Naive B cell (primary cell): Measurements from ENCODE around the gene PRDM1. TPM values are rescaled to one million over a fixed set of nuclear protein-coding genes. Genes with fewer than 3 reads are reported as not detected.

Source experiments
- ATAC-seq, 2 donors: fragments of 150-1000 bp; cut with Tn5 transposase; 2 replicates each; pipeline ENCODE4 v1.10.0; 2021; ENCODE audit warnings: low read depth in 2 of 2, mild to moderate bottlenecking in 2 of 2, moderate library complexity in 2 of 2
- DNase-seq: peaks from one replicate; pipeline ENCODE4 v3.0.0; 2022
- H3K27ac Mint-ChIP-seq, 6 donors: one replicate each; pipeline ENCODE4 v1.8.0; 2020 to 2022; ENCODE audit warnings: mild to moderate bottlenecking in 6 of 6, mixed read lengths in 6 of 6, moderate library complexity in 5 of 6, inconsistent platforms in 2 of 6
- H3K27me3 Mint-ChIP-seq, 3 donors: one replicate each; pipeline ENCODE4 v1.8.0; 2021 to 2022; ENCODE audit warnings: mixed read lengths in 3 of 3, mild to moderate bottlenecking in 1 of 3
- H3K36me3 Mint-ChIP-seq, 2 donors: one replicate each; pipeline ENCODE4 v1.8.0; 2020 to 2022; ENCODE audit warnings: mixed read lengths in 2 of 2, inconsistent platforms in 1 of 2, mild to moderate bottlenecking in 1 of 2
- H3K4me1 Mint-ChIP-seq, 3 donors: one replicate each; pipeline ENCODE4 v1.8.0; 2020 to 2022; ENCODE audit warnings: mixed read lengths in 3 of 3, inconsistent platforms in 1 of 3, mild to moderate bottlenecking in 1 of 3, moderate library complexity in 1 of 3
- H3K4me3 Mint-ChIP-seq, 8 donors: one replicate each; pipeline ENCODE4 v1.8.0; 2020 to 2022; ENCODE audit warnings: mild to moderate bottlenecking in 8 of 8, mixed read lengths in 8 of 8, moderate library complexity in 8 of 8, inconsistent platforms in 2 of 8
- H3K9me3 Mint-ChIP-seq, 7 donors: one replicate each; pipeline ENCODE4 v1.8.0; 2020 to 2022; ENCODE audit warnings: mixed read lengths in 7 of 7, mild to moderate bottlenecking in 5 of 7, inconsistent platforms in 2 of 7, moderate library complexity in 1 of 7
- polyA plus RNA-seq, 6 donors: library from polyadenylated mRNA; unstranded; fragments of 300-500 nt; fragmentation: Illumina TruSeq; gene quantifications; one replicate each; pipeline ENCODE4 v1.2.3, GENCODE V29; 2021; ENCODE audit warnings: low read depth in 6 of 6

PRDM1 gene
- polyA plus RNA-seq, 6 donors from 2014 or later = 0.62 to 4.2 (median 2.9) TPM; not detected in 1

DNA sequence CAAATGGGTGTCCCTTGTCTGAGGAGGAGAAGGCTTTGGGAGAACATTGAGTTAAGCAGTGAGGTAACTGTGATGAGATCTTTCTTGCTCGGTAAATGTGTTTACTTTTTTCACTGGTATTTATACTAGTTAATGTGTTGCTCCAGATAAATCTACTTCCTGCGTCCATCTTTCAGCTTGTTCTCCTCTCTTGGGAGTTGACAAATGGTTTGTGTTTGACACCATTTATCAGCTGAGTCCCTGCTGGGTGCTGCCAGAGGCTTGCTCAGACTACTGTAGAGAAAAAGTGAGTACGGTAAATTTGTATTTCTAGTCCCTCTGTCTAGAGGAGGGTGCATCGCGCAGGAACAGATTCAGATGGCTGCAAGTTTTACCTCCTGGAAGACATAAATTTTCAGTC lies 8.3 kb upstream of the PRDM1 start:
- no peak for ATAC-seq
- no peak overlapping the region for H3K27ac Mint-ChIP-seq
- H3K4me1 Mint-ChIP-seq = peaks cover 0 to under 1% (median 0%) of the 10 kb centered on the region in 3 donors

GRCh38 chr6:106079961-106080762 lies 6.0 kb upstream of the PRDM1 start:
- Mint-ChIP-seq H3K27ac (no peak overlapping the region), H3K4me1 (peaks cover 11 to 13% (median 12%) of the 10 kb centered on the region in 3 donors), H3K4me3 (peak overlapping the region in 1 of 8 donors; percentile 29), H3K27me3 (peaks cover 7 to 17% (median 11%) of the 10 kb centered on the region in 3 donors), H3K9me3 (peaks cover 0 to 6% (median 0%) of the 10 kb centered on the region in 7 donors), H3K36me3 (peaks cover 0 to 4% of the 10 kb centered on the region in 2 donors)
- no peak for DNase-seq
- no peak for ATAC-seq

More for the DNA sequence above, 8.3 kb upstream of the PRDM1 start:
- H3K4me3 Mint-ChIP-seq = no peak overlapping the region
- peaks cover 0 to 4% of the 10 kb centered on the region in 2 donors for H3K36me3 Mint-ChIP-seq
- no peak for DNase-seq
- no peaks in the 10 kb centered on the region for H3K9me3 Mint-ChIP-seq
- peaks cover 4 to 17% (median 11%) of the 10 kb centered on the region in 3 donors for H3K27me3 Mint-ChIP-seq

DNA sequence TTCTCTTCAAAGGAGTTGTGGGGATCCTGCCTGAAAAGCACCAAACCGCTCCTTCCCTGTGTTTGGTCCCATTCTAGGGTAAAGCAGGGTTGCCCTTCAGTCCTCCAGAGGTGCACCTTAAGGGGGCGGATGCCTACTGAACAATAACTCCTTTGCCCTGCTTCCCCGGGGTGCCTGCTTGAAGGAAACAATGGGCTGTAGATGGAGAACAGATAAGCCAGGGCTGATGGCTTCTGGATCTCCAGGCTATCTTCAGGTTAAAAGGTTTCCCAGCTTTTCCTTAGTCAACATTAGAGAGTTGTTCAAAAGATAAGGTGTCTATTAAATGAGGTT lies 5.4 kb upstream of the PRDM1 start:
- no peak for ATAC-seq
- Mint-ChIP-seq H3K4me1 (peaks cover 17 to 19% (median 18%) of the 10 kb centered on the region in 3 donors), H3K27me3 (peaks cover 7 to 17% (median 11%) of the 10 kb centered on the region in 3 donors), H3K36me3 (peaks cover 0 to 4% of the 10 kb centered on the region in 2 donors), H3K9me3 (peaks cover 0 to 6% (median 0%) of the 10 kb centered on the region in 7 donors), H3K4me3 (peak overlapping the region in 1 of 8 donors; percentile 29), H3K27ac (no peak overlapping the region)
- no peak for DNase-seq

DNA sequence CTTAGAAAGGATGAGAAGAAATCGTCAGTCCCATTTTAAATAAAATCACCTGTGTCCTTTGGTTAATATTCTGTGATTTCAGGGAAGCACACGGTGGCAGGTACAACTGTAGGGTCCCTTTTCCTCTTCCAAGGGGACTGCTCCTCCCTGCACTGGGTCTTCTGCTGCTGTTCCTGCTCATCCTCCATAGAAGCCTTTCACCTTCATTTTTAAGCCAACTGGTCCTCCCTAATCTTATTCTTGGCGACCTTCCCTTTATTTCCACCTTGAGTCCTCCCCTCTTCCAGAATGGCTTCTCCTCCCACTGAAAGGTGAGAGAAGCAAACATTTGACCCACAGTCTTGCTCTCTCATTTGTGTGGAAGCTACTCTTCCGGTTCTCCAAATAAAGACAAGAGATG lies 4.4 kb upstream of the PRDM1 start:
- H3K27ac Mint-ChIP-seq = no peak overlapping the region
- H3K4me1 Mint-ChIP-seq = peaks cover 23 to 27% (median 25%) of the 10 kb centered on the region in 3 donors
- H3K9me3 Mint-ChIP-seq = peaks cover 0 to 6% (median 0%) of the 10 kb centered on the region in 7 donors
- no peak for ATAC-seq
- H3K4me3 Mint-ChIP-seq = no peak overlapping the region
- H3K27me3 Mint-ChIP-seq = peaks cover 11 to 21% (median 11%) of the 10 kb centered on the region in 3 donors
- H3K36me3 Mint-ChIP-seq = peaks cover 0 to 4% of the 10 kb centered on the region in 2 donors
- DNase-seq = no peak

GRCh38 chr6:106082735-106083398 lies 3.3 kb upstream of the PRDM1 start:
- Mint-ChIP-seq H3K4me1 (peaks cover 30 to 36% (median 35%) of the 10 kb centered on the region in 3 donors), H3K9me3 (peaks cover 0 to 6% (median 0%) of the 10 kb centered on the region in 7 donors), H3K36me3 (peaks cover 0 to 4% of the 10 kb centered on the region in 2 donors), H3K27ac (no peak overlapping the region), H3K27me3 (peaks cover 11 to 26% (median 15%) of the 10 kb centered on the region in 3 donors), H3K4me3 (no peak overlapping the region)
- DNase-seq (no peak), ATAC-seq (no peak)

DNA sequence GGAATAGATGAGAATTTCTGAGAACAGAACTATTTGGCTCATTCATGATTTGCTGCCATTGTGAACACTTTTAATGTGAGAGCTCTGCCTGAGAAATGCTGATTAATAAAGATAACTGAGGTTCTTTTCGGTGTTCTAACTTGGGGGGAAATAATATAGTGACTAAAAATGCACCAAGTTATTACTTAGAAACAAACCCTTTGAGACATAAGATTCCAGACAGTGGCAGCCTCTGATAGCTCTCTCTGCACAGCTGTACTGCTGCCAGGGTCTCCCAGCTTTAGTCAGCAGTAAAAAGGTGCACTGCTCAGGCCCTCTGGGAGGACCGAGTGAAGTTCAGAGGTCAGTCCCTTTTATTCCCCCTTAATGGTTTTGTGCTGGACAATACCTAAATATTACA lies 2.5 kb upstream of the PRDM1 start:
- H3K36me3 Mint-ChIP-seq = peaks cover 0 to 4% of the 10 kb centered on the region in 2 donors
- H3K4me3 Mint-ChIP-seq = no peak overlapping the region
- ATAC-seq (no peak), DNase-seq (no peak)
- H3K4me1 Mint-ChIP-seq = peaks cover 30 to 37% (median 37%) of the 10 kb centered on the region in 3 donors
- H3K27ac Mint-ChIP-seq = no peak overlapping the region
- peaks cover 11 to 30% (median 21%) of the 10 kb centered on the region in 3 donors for H3K27me3 Mint-ChIP-seq
- peaks cover 0 to 6% (median 0%) of the 10 kb centered on the region in 7 donors for H3K9me3 Mint-ChIP-seq

DNA sequence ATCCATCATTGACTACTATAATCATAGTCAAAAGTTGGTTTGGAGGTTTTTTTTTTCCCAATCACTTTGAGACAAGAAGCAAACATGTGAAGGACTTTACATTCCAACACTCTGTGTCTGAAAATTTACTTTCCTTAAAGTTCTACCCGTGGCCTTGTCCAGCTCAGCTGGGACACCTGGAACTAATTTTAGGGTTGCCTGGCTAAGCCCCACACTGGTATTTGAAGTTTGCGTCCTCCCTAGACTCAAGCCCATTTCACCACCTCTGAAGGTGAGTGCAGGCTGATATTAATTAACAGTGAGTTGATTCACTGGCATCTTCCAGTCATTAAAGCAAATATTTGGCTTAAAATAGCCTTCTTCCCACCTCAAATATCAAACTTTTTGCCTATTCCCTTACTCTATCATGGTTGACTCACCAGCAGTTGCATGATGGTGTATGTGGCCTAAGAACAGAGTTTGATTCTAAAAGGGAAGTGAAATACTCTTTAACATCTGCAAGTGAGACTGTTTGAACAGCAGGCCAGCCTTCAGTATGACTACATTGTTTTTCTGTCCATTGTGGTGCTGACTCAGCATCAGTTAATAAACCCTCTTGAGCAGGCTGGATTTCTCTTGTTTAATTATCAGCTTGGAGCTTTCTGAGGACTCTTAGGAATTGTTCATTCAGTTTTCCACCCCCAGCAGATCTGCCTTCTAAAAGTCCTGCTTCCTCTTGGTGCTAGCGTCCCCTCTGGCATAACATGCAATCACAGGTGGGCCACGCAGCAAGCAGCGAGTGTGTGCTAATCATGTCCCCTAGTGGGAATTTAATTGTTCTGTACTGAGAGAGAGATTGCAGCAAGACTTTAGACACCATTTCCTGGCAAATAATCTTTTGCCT lies 1.8 kb upstream of the PRDM1 start:
- DNase-seq = peak; percentile 65
- peaks cover 0 to 6% (median 0%) of the 10 kb centered on the region in 7 donors for H3K9me3 Mint-ChIP-seq
- peak overlapping the region in 4 of 6 donors; percentile 60 to 94 (median 83) for H3K27ac Mint-ChIP-seq
- H3K4me3 Mint-ChIP-seq = peak overlapping the region in 5 of 8 donors; percentile 17 to 93 (median 30)
- peak; percentile 63 to 65 for ATAC-seq
- peaks cover 0 to 4% of the 10 kb centered on the region in 2 donors for H3K36me3 Mint-ChIP-seq
- H3K27me3 Mint-ChIP-seq = peaks cover 11 to 30% (median 21%) of the 10 kb centered on the region in 3 donors
- H3K4me1 Mint-ChIP-seq = peaks cover 30 to 37% (median 37%) of the 10 kb centered on the region in 3 donors

GRCh38 chr6:106084989-106085691 lies 996 bp upstream of the PRDM1 start:
- Mint-ChIP-seq H3K9me3 (peaks cover 0 to 6% (median 0%) of the 10 kb centered on the region in 7 donors), H3K36me3 (peaks cover 0 to 4% of the 10 kb centered on the region in 2 donors), H3K4me3 (peak overlapping the region in 7 of 8 donors; percentile 25 to 94 (median 93)), H3K27ac (peak overlapping the region in 5 of 6 donors; percentile 1 to 90 (median 63)), H3K4me1 (peaks cover 35 to 43% (median 43%) of the 10 kb centered on the region in 3 donors), H3K27me3 (peaks cover 17 to 35% (median 29%) of the 10 kb centered on the region in 3 donors)
- DNase-seq = no peak
- no peak for ATAC-seq

GRCh38 chr6:106085692-106085983 lies 498 bp upstream of the PRDM1 start:
- peak in 1 of 2 donors; percentile 0 for ATAC-seq
- Mint-ChIP-seq H3K36me3 (peaks cover 0 to 4% of the 10 kb centered on the region in 2 donors), H3K9me3 (peaks cover 0 to 6% (median 0%) of the 10 kb centered on the region in 7 donors), H3K27me3 (peaks cover 18 to 32% (median 30%) of the 10 kb centered on the region in 3 donors), H3K4me3 (peak overlapping the region; percentile 82 to 94 (median 93)), H3K27ac (peak overlapping the region in 5 of 6 donors; percentile 33 to 90 (median 84)), H3K4me1 (peaks cover 39 to 48% (median 48%) of the 10 kb centered on the region in 3 donors)
- DNase-seq = no peak

DNA sequence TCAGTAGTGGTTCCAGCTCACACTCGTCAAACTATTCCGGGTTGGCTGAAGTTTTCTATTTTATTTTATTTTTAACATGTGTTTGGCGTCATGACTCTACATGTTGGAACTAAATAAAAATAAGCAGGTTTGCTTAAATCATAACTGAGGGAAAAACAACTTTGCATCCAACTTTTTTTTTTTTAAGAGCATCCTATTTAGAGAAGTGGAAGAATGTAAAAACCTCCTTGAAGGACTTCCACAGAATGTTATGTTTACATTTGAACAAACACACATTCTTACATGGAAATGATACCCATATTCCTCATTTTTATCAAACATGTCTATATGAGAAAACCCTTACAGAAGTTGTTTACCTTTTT lies 659 bp downstream of the PRDM1 start:
- peak overlapping the region in 3 of 8 donors; percentile 26 to 93 (median 93) for H3K4me3 Mint-ChIP-seq
- peaks cover 0 to 4% of the 10 kb centered on the region in 2 donors for H3K36me3 Mint-ChIP-seq
- peaks cover 45 to 57% (median 56%) of the 10 kb centered on the region in 3 donors for H3K4me1 Mint-ChIP-seq
- DNase-seq = no peak
- ATAC-seq = no peak
- H3K9me3 Mint-ChIP-seq = peaks cover 0 to 6% (median 0%) of the 10 kb centered on the region in 7 donors
- H3K27me3 Mint-ChIP-seq = peaks cover 18 to 25% (median 23%) of the 10 kb centered on the region in 3 donors
- peak overlapping the region in 1 of 6 donors; percentile 87 for H3K27ac Mint-ChIP-seq

DNA sequence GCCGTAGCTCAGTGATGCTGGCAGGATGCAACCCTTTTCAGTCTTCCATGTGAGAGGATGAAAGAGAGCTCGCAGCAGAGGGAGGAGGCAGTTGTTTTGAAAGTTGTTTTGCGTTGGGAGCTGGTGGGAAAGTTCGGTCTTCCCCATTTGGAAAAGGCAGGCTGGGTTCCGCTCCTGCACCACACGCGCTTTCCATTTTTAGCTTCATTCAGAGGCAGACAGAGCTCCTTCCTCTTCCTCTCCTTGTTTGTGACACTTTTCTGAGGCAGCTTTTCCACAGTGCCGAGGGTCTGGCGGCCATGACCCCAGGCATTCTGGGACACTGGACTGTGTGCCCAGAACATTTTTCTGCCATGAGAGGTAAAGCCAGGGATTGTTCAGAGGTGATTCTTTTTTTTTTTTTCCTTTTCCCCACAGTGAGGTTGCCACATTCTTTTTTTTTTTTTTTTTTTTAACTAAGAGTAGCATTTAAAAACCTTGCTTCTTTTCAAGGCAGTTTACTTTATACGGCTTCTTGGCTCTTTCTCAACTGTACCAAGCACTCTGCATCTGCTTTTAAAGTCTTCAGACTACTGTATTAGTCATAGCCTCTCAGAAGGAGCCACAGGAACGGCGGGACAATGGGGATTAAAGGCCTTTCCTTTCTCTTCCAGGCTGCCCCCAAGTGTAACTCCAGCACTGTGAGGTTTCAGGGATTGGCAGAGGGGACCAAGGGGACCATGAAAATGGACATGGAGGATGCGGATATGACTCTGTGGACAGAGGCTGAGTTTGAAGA lies 1.6 kb downstream of the PRDM1 start:
- peaks cover 48 to 62% (median 59%) of the 10 kb centered on the region in 3 donors for H3K4me1 Mint-ChIP-seq
- peak overlapping the region in 7 of 8 donors; percentile 7 to 93 (median 62) for H3K4me3 Mint-ChIP-seq
- DNase-seq (no peak), ATAC-seq (no peak)
- H3K27me3 Mint-ChIP-seq = peaks cover 15 to 22% (median 19%) of the 10 kb centered on the region in 3 donors
- peak overlapping the region in 4 of 6 donors; percentile 15 to 87 (median 33) for H3K27ac Mint-ChIP-seq
- peaks cover 0 to under 1% of the 10 kb centered on the region in 2 donors for H3K36me3 Mint-ChIP-seq
- H3K9me3 Mint-ChIP-seq = peaks cover 0 to 6% (median 0%) of the 10 kb centered on the region in 7 donors
